NT2/D1 (cell line): ENCODE measurements around the gene ADGRB3.

Experiments used
- DNase-seq: peaks from one replicate; pipeline ENCODE4 v3.0.0-alpha.2; 2011; ENCODE audit warnings: low read depth, low spot score
- H3K27me3 ChIP-seq: 2 replicates; pipeline ENCODE4 v1.6.0; 2011; ENCODE audit warnings: mild to moderate bottlenecking; ENCODE audit not compliant: insufficient read length, insufficient read depth
- H3K36me3 ChIP-seq: 2 replicates; pipeline ENCODE4 v1.6.1; 2011; ENCODE audit warnings: mild to moderate bottlenecking, low read length, mixed read lengths; ENCODE audit not compliant: insufficient read depth, insufficient read length
- H3K4me1 ChIP-seq: 2 replicates; pipeline ENCODE4 v1.5.1; 2011; ENCODE audit not compliant: insufficient read depth, insufficient read length
- H3K4me3 ChIP-seq: 2 replicates; pipeline ENCODE4 v1.5.1; 2011; ENCODE audit warnings: low read depth; ENCODE audit not compliant: insufficient read length
- H3K9ac ChIP-seq: 2 replicates; pipeline ENCODE4 v1.6.0; 2011; ENCODE audit warnings: low read depth; ENCODE audit not compliant: insufficient read length
- H3K9me3 ChIP-seq: 2 replicates; pipeline ENCODE4 v1.5.1; 2011; ENCODE audit warnings: mild to moderate bottlenecking, low read length; ENCODE audit not compliant: insufficient read depth
- SUZ12 ChIP-seq: IDR thresholded peaks from 2 replicates; pipeline ENCODE4 v1.6.1; 2011; ENCODE audit not compliant: insufficient read length, insufficient read depth; ENCODE audit errors: extremely low read depth
- YY1 ChIP-seq: IDR thresholded peaks from 2 replicates; pipeline ENCODE4 v1.6.1; 2011; ENCODE audit not compliant: insufficient read length, insufficient read depth
- ZNF274 ChIP-seq: IDR thresholded peaks from 2 replicates; pipeline ENCODE4 v1.6.1; 2011; ENCODE audit warnings: mild to moderate bottlenecking, low read depth, low read length

ADGRB3 gene

GRCh38 chr6:69135927-69136326, 500.8 kb downstream of the ADGRB3 start:
- Histone ChIP-seq H3K27me3 (no peaks in the 10 kb centered on the region), H3K9ac (no peak overlapping the region), H3K4me1 (no peaks in the 10 kb centered on the region), H3K4me3 (no peak overlapping the region), H3K9me3 (no peaks in the 10 kb centered on the region), H3K36me3 (no peaks in the 10 kb centered on the region)
- DNase-seq = no peak
- TF ChIP-seq ZNF274 (no peak), SUZ12 (no peak)

GRCh38 chr6:69138148-69138547, 503.1 kb downstream of the ADGRB3 start:
- no peaks in the 10 kb centered on the region for H3K27me3 ChIP-seq
- H3K4me3 ChIP-seq = no peak overlapping the region
- no peak overlapping the region for H3K9ac ChIP-seq
- no peak for TF ChIP-seq YY1
- no peak for TF ChIP-seq ZNF274
- TF ChIP-seq SUZ12 = no peak
- H3K4me1 ChIP-seq = no peaks in the 10 kb centered on the region
- DNase-seq = no peak
- H3K36me3 ChIP-seq = no peaks in the 10 kb centered on the region
- no peaks in the 10 kb centered on the region for H3K9me3 ChIP-seq

GRCh38 chr6:69138893-69139494, 503.9 kb downstream of the ADGRB3 start:
- H3K4me3 ChIP-seq = no peak overlapping the region
- TF ChIP-seq YY1 (no peak), ZNF274 (no peak), SUZ12 (no peak)
- H3K27me3 ChIP-seq = no peaks in the 10 kb centered on the region
- no peaks in the 10 kb centered on the region for H3K4me1 ChIP-seq
- H3K9me3 ChIP-seq = no peaks in the 10 kb centered on the region
- no peak for DNase-seq
- H3K9ac ChIP-seq = no peak overlapping the region
- H3K36me3 ChIP-seq = no peaks in the 10 kb centered on the region

- Histone ChIP-seq H3K4me1 (no peaks in the 10 kb centered on the region), H3K9ac (no peak overlapping the region), H3K4me3 (no peak overlapping the region), H3K36me3 (no peaks in the 10 kb centered on the region), H3K27me3 (no peaks in the 10 kb centered on the region), H3K9me3 (peaks cover 14% of the 10 kb centered on the region; the same call in 1 of the 2 replicates)
- no peak for DNase-seq
- no peak for TF ChIP-seq SUZ12
- TF ChIP-seq YY1 = no peak
- no peak for TF ChIP-seq ZNF274
These were observed 510.0 kb downstream of the ADGRB3 start for GRCh38 chr6:69145062-69145461.

- Histone ChIP-seq H3K27me3 (no peaks in the 10 kb centered on the region), H3K4me1 (no peaks in the 10 kb centered on the region), H3K4me3 (no peak overlapping the region), H3K36me3 (no peaks in the 10 kb centered on the region), H3K9ac (no peak overlapping the region), H3K9me3 (peaks cover 14% of the 10 kb centered on the region; the same call in 1 of the 2 replicates)
- no peak for DNase-seq
- no peak for TF ChIP-seq SUZ12
- no peak for TF ChIP-seq YY1
- TF ChIP-seq ZNF274 = no peak
These were observed 511.3 kb downstream of the ADGRB3 start for GRCh38 chr6:69146385-69146784.

GRCh38 chr6:69155467-69155866, 520.4 kb downstream of the ADGRB3 start:
- Histone ChIP-seq H3K27me3 (no peaks in the 10 kb centered on the region), H3K9ac (no peak overlapping the region), H3K4me1 (no peaks in the 10 kb centered on the region), H3K36me3 (no peaks in the 10 kb centered on the region), H3K4me3 (no peak overlapping the region), H3K9me3 (no peaks in the 10 kb centered on the region)
- DNase-seq = no peak
- no peak for TF ChIP-seq SUZ12
- TF ChIP-seq YY1 = no peak
- TF ChIP-seq ZNF274 = no peak

GRCh38 chr6:69162811-69163210, 527.7 kb downstream of the ADGRB3 start:
- H3K36me3 ChIP-seq = no peaks in the 10 kb centered on the region
- no peak overlapping the region for H3K9ac ChIP-seq
- no peak for TF ChIP-seq ZNF274
- TF ChIP-seq YY1 = no peak
- no peak for TF ChIP-seq SUZ12
- H3K4me3 ChIP-seq = no peak overlapping the region
- no peak for DNase-seq
- no peaks in the 10 kb centered on the region for H3K4me1 ChIP-seq
- no peaks in the 10 kb centered on the region for H3K9me3 ChIP-seq
- H3K27me3 ChIP-seq = no peaks in the 10 kb centered on the region
